H1 (cell line): Measurements from ENCODE around the gene STARD8. TPM values are rescaled to one million over a fixed set of nuclear protein-coding genes. Genes with fewer than 3 reads are reported as not detected.
"Not testable (repeated sequence)": the region's sequence is repeated elsewhere in the genome, so short reads cannot be mapped to it uniquely, and the experiment has no call there.

ENCODE experiments used
- CTCF ChIA-PET: fragments of 300-600 bp; sonication (Branson Sonifier 250); formaldehyde crosslinking; loops from one replicate; lab custom pipeline; 2021; ENCODE audit not compliant: partially characterized antibody; lab: Charles Lee
- POLR2A ChIA-PET: fragments of 300-600 bp; sonication (Branson Sonifier 250); formaldehyde crosslinking; loops from one replicate; lab custom pipeline; 2021; ENCODE audit warnings: inconsistent platforms; ENCODE audit not compliant: partially characterized antibody; lab: Charles Lee
- DNase-seq, 2 experiments: peaks; one replicate each; pipeline versions ENCODE4 v3.0.0 to v3.0.0-alpha.2; 2010 to 2022; ENCODE audit warnings: low spot score in 2 of 2, low read depth in 1 of 2, mixed read lengths in 1 of 2
- FAIRE-seq: peaks from 2 replicates; lab custom pipeline; 2011; peaks lifted over from hg19 to GRCh38; lab: Jason Lieb, UNC
- H2AFZ ChIP-seq: 2 replicates; pipeline ENCODE4 v1.8.1; 2012; ENCODE audit warnings: low read length, inconsistent platforms
- H2AK5ac ChIP-seq: 2 replicates; pipeline ENCODE4 v1.6.1; 2013; ENCODE audit warnings: low read depth, low read length
- H2BK120ac ChIP-seq: replicated peaks from 2 replicates; pipeline ENCODE3; 2013; ENCODE audit warnings: low read depth, low read length, inconsistent platforms
- H2BK12ac ChIP-seq: 2 replicates; pipeline ENCODE4 v1.6.1; 2013; ENCODE audit warnings: low read depth, low read length
- H2BK15ac ChIP-seq: 2 replicates; pipeline ENCODE4 v1.6.1; 2013; ENCODE audit warnings: low read length
- H2BK20ac ChIP-seq: 2 replicates; pipeline ENCODE4 v1.6.1; 2013; ENCODE audit warnings: low read length
- H2BK5ac ChIP-seq: 2 replicates; pipeline ENCODE4 v1.6.1; 2013; ENCODE audit warnings: low read depth, low read length
- H3K14ac ChIP-seq: 2 replicates; pipeline ENCODE4 v1.6.1; 2013; ENCODE audit warnings: inconsistent platforms; ENCODE audit not compliant: insufficient read length
- H3K18ac ChIP-seq: 2 replicates; pipeline ENCODE4 v1.6.1; 2013; ENCODE audit warnings: low read length; ENCODE audit errors: extremely low read depth
- H3K23ac ChIP-seq: 2 replicates; pipeline ENCODE4 v1.6.1; 2013; ENCODE audit warnings: inconsistent platforms; ENCODE audit not compliant: insufficient read length
- H3K23me2 ChIP-seq: 2 replicates; pipeline ENCODE4 v1.6.1; 2013; ENCODE audit warnings: low read depth, low read length
- H3K27ac ChIP-seq: 2 replicates; pipeline ENCODE4 v1.6.1; 2011; ENCODE audit warnings: low read depth, low read length, inconsistent platforms
- H3K27me3 ChIP-seq, 4 experiments: replicated peaks in 1 of 4; 1 replicate in 1 of 4; 2 replicates in 3 of 4; pipeline versions ENCODE4 v1.6.1 to v1.8.1; 2011 to 2013; ENCODE audit warnings: low read length in 3 of 4, mild to moderate bottlenecking in 3 of 4, inconsistent platforms in 2 of 4, mixed read lengths in 2 of 4, moderate library complexity in 1 of 4; ENCODE audit not compliant: control insufficient read depth in 3 of 4, insufficient read depth in 3 of 4; ENCODE audit errors: extremely low read depth in 1 of 4
- H3K36me3 ChIP-seq, 4 experiments: 2 replicates each; pipeline versions ENCODE4 v1.6.1 to v1.8.1; 2011 to 2013; ENCODE audit warnings: mild to moderate bottlenecking in 4 of 4, low read length in 3 of 4, moderate library complexity in 2 of 4, control low read depth in 1 of 4, inconsistent platforms in 1 of 4; ENCODE audit not compliant: insufficient read depth in 4 of 4, control insufficient read depth in 2 of 4
- H3K4ac ChIP-seq: replicated peaks from 2 replicates; pipeline ENCODE3; 2013; ENCODE audit warnings: low read length, low read depth, mixed read lengths, inconsistent platforms; ENCODE audit not compliant: insufficient read length
- H3K4me1 ChIP-seq, 4 experiments: replicated peaks in 1 of 4; 1 replicate in 1 of 4; 2 replicates in 3 of 4; pipeline versions ENCODE4 v1.6.1 to v1.8.1; 2011 to 2013; ENCODE audit warnings: low read length in 3 of 4, inconsistent platforms in 2 of 4, mixed read lengths in 1 of 4; ENCODE audit not compliant: insufficient read depth in 4 of 4, control insufficient read depth in 3 of 4
- H3K4me2 ChIP-seq, 2 experiments: 2 replicates each; pipeline versions ENCODE4 v1.6.1 to v1.8.1; 2011 to 2013; ENCODE audit warnings: low read depth in 2 of 2, low read length in 2 of 2, control low read depth in 1 of 2, inconsistent platforms in 1 of 2, mild to moderate bottlenecking in 1 of 2; ENCODE audit not compliant: insufficient read depth in 1 of 2
- H3K4me3 ChIP-seq, 4 experiments: fragments of 200-600, 300-600 bp in 1 of 4; sonication (generic), shearing (Covaris generic), sonication (Bioruptor Twin) in 1 of 4; 2 replicates each; pipeline versions ENCODE4 v1.5.1 to v1.8.1; 2011 to 2016; ENCODE audit warnings: low read length in 4 of 4, low read depth in 3 of 4, control low read depth in 2 of 4, inconsistent platforms in 2 of 4, mild to moderate bottlenecking in 2 of 4, mixed read lengths in 1 of 4, moderate library complexity in 1 of 4; ENCODE audit not compliant: insufficient read depth in 2 of 4; ENCODE audit errors: extremely low read depth in 1 of 4
- H3K56ac ChIP-seq: replicated peaks from 2 replicates; pipeline ENCODE3; 2013; ENCODE audit warnings: low read depth, mild to moderate bottlenecking, mixed read lengths, low read length, inconsistent platforms; ENCODE audit not compliant: insufficient read length
- H3K79me1 ChIP-seq: 2 replicates; pipeline ENCODE4 v1.6.1; 2013; ENCODE audit warnings: low read depth, low read length, control low read depth
- H3K79me2 ChIP-seq, 2 experiments: 2 replicates each; pipeline versions ENCODE4 v1.6.1 to v1.8.1; 2012 to 2013; ENCODE audit warnings: low read length in 2 of 2, mild to moderate bottlenecking in 2 of 2, inconsistent platforms in 1 of 2; ENCODE audit not compliant: insufficient read depth in 2 of 2, control insufficient read depth in 1 of 2
- H3K9ac ChIP-seq, 4 experiments: replicated peaks in 1 of 4; 1 replicate in 1 of 4; 2 replicates in 3 of 4; pipeline versions ENCODE4 v1.6.1 to v1.8.1; 2011 to 2013; ENCODE audit warnings: low read depth in 3 of 4, low read length in 3 of 4, control low read depth in 2 of 4, mild to moderate bottlenecking in 2 of 4, moderate library complexity in 2 of 4, inconsistent platforms in 1 of 4; ENCODE audit errors: extremely low read depth in 1 of 4
- H3K9me3 ChIP-seq, 2 experiments: 2 replicates each; pipeline versions ENCODE4 v1.6.1 to v1.8.1; 2012 to 2013; ENCODE audit warnings: mild to moderate bottlenecking in 2 of 2, moderate library complexity in 2 of 2, control low read depth in 1 of 2, inconsistent platforms in 1 of 2, low read depth in 1 of 2, low read length in 1 of 2, mixed read lengths in 1 of 2; ENCODE audit not compliant: insufficient read depth in 2 of 2
- H4K20me1 ChIP-seq, 2 experiments: replicated peaks in 1 of 2; 2 replicates each; pipeline versions ENCODE3 to v1.8.1; 2011 to 2013; ENCODE audit warnings: inconsistent platforms in 2 of 2, low read length in 2 of 2, mild to moderate bottlenecking in 1 of 2; ENCODE audit not compliant: insufficient read depth in 2 of 2, control insufficient read depth in 1 of 2
- H4K5ac ChIP-seq: 2 replicates; pipeline ENCODE4 v1.6.1; 2013; ENCODE audit warnings: low read length, low read depth, mixed read lengths, inconsistent platforms; ENCODE audit not compliant: insufficient read length
- H4K8ac ChIP-seq: 2 replicates; pipeline ENCODE4 v1.8.0; 2013; ENCODE audit warnings: mild to moderate bottlenecking, moderate library complexity, low read length, inconsistent platforms; ENCODE audit not compliant: insufficient read depth; ENCODE audit errors: extremely low read depth
- H4K91ac ChIP-seq: replicated peaks from 2 replicates; pipeline ENCODE3; 2013; ENCODE audit warnings: low read length, mixed read lengths, inconsistent platforms; ENCODE audit not compliant: insufficient read length
- WGBS, 2 experiments: shearing (Covaris generic) in 1 of 2; methylation state at CpG; one replicate each; pipeline versions ENCODE4 v1.1.6 to v1.1.7; 2013 to 2015; ENCODE audit warnings: low lambda C conversion rate in 2 of 2, mixed read lengths in 2 of 2, inconsistent platforms in 1 of 2, low coverage in 1 of 2, missing lambda C conversion rate in 1 of 2; ENCODE audit not compliant: insufficient replicate concordance in 2 of 2, insufficient coverage in 1 of 2, insufficient read length in 1 of 2; ENCODE audit errors: extremely low coverage in 1 of 2, missing lambda C conversion rate in 1 of 2; 5-methylcytosine and 5-hydroxymethylcytosine counted together
- polyA plus RNA-seq, 7 experiments: library from polyadenylated mRNA; depleted of rRNA in 3 of 7; stranded (reverse) in 5 of 7; unstranded in 2 of 7; fragments of >200 nt in 5 of 7; fragments of 200-250 nt in 2 of 7; gene quantifications; 1 replicate in 5 of 7; 2 replicates in 1 of 7; 4 replicates in 1 of 7; pipeline versions ENCODE4 v1.2.1 to v1.2.3, GENCODE V29; 2011 to 2013; ENCODE audit warnings: missing spikeins in 2 of 7, mixed read lengths in 2 of 7
- total RNA-seq: library from RNA; stranded (reverse); fragmentation: NEBNext Ultra II Directional; extraction: Animal tissue kit (Norgen Biotek cat#: 25700); gene quantifications from 2 replicates; pipeline ENCODE4 v1.2.1, GENCODE V29; 2021

Gene STARD8
- total and polyA plus RNA-seq, 2 of the 8 experiments (the other 6 are each of a cell fraction or from before 2014, with no cell fraction given), result 1.8 to 3.8 TPM

GRCh38 chrX:68741864-68742263 lies 94.4 kb downstream of the STARD8 start:
- H2BK20ac ChIP-seq, H2BK12ac ChIP-seq, H4K20me1 ChIP-seq, H3K23me2 ChIP-seq, H2BK120ac ChIP-seq, H3K27ac ChIP-seq, H3K23ac ChIP-seq, H3K4me1 ChIP-seq, H2BK5ac ChIP-seq, H3K9ac ChIP-seq, H3K27me3 ChIP-seq, H2AFZ ChIP-seq, H3K56ac ChIP-seq, H4K91ac ChIP-seq, POLR2A ChIA-PET, H3K79me2 ChIP-seq, H4K5ac ChIP-seq, H3K4me3 ChIP-seq, H3K4me2 ChIP-seq, H3K14ac ChIP-seq, DNase-seq, H3K4ac ChIP-seq, H2BK15ac ChIP-seq, H3K36me3 ChIP-seq, H3K79me1 ChIP-seq, H3K9me3 ChIP-seq, H2AK5ac ChIP-seq, FAIRE-seq, H4K8ac ChIP-seq, H3K18ac ChIP-seq: not testable (repeated sequence)
- CTCF ChIA-PET, result interaction anchor here (1.2 kb wide), 1 partner anchor 530 kb away, joined by 4 read pairs; no protein-coding TSS in a partner anchor
- 79% methylated on average over 2 of the region's 3 CpGs; no CpG with 5 or more reads in 1 of the 2 experiments for WGBS, 2 experiments
